ENCODE results near the gene KRTAP4-12.
"Not testable (repeated sequence)": the region's sequence is repeated elsewhere in the genome, so short reads cannot be mapped to it uniquely, and the experiment has no call there.

KRTAP4-12 gene

GRCh38 chr17:41141361-41141760, 17.4 kb upstream of the KRTAP4-12 start:
- H3K4me3 ChIP-seq (ENCODE audit: control insufficient read depth, low read depth, low read length) = no peak overlapping the region
- no peak for TF ChIP-seq CTCF (conservative IDR thresholded peaks at IDR 0.05; ENCODE audit: control insufficient read depth, insufficient read depth, low read depth, low read length)
- no peak for DNase-seq (ENCODE audit: low read depth)

GRCh38 chr17:41140360-41141131, 16.6 kb upstream of the KRTAP4-12 start, which contains the start of gene KRTAP4-6:
Gene KRTAP4-6, minus strand, starts transcription at chr17:41140544. Its CDS starts 57 bp downstream, at chr17:41140487.
- no peak for TF ChIP-seq CTCF (conservative IDR thresholded peaks at IDR 0.05; ENCODE audit: control insufficient read depth, insufficient read depth, low read depth, low read length)
- DNase-seq (ENCODE audit: low read depth) = peak; percentile 91
- no peak within 1 kb of the TSS for H3K4me3 ChIP-seq (ENCODE audit: control insufficient read depth, low read depth, low read length)

DNA sequence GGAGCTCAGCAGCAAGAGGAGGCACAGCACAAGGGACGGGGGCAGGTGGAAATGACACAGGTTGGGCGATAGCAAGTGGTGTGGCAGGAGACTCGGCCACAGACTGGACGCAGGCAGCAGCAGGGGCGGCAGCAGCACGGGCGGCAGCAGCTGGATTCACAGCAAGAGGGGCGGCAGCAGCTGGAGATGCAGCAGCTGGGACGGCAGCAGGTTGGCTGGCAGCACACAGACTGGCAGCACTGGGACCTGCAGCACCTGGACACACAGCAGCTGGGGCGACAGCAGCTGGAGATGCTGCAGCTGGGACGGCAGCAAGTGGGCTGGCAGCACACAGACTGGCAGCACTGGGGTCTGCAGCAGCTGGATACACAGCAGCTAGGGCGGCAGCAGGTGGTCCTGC, 15.9 kb upstream of the KRTAP4-12 start:
- not testable (repeated sequence) for DNase-seq (ENCODE audit: low read depth); H3K4me3 ChIP-seq (ENCODE audit: control insufficient read depth, low read depth, low read length)

- no peak overlapping the region for H3K4me3 ChIP-seq (ENCODE audit: control insufficient read depth, low read depth, low read length)
- no peak for DNase-seq (ENCODE audit: low read depth)
- no peak for TF ChIP-seq CTCF (conservative IDR thresholded peaks at IDR 0.05; ENCODE audit: control insufficient read depth, insufficient read depth, low read depth, low read length)
Measured at GRCh38 chr17:41133880-41134735, 10.1 kb upstream of the KRTAP4-12 start.

GRCh38 chr17:41131979-41132378, 8.0 kb upstream of the KRTAP4-12 start:
- TF ChIP-seq CTCF (conservative IDR thresholded peaks at IDR 0.05; ENCODE audit: control insufficient read depth, insufficient read depth, low read depth, low read length) = no peak
- peak; percentile 19 for DNase-seq (ENCODE audit: low read depth)
- no peak overlapping the region for H3K4me3 ChIP-seq (ENCODE audit: control insufficient read depth, low read depth, low read length)

- DNase-seq (ENCODE audit: low read depth) = no peak
- no peak overlapping the region for H3K4me3 ChIP-seq (ENCODE audit: control insufficient read depth, low read depth, low read length)
Measured at GRCh38 chr17:41127371-41127770, 3.4 kb upstream of the KRTAP4-12 start.

More at GRCh38 chr17:41127371-41127770, 3.4 kb upstream of the KRTAP4-12 start:
- no peak for TF ChIP-seq CTCF (conservative IDR thresholded peaks at IDR 0.05; ENCODE audit: control insufficient read depth, insufficient read depth, low read depth, low read length)
